Measurements from ENCODE around the gene KLHL5. TPM values are rescaled to one million over a fixed set of nuclear protein-coding genes. Genes with fewer than 3 reads are reported as not detected.

KLHL5 gene
- total RNA-seq, 2 experiments from 2014 or later: 16.4 to 18.3 TPM

DNA sequence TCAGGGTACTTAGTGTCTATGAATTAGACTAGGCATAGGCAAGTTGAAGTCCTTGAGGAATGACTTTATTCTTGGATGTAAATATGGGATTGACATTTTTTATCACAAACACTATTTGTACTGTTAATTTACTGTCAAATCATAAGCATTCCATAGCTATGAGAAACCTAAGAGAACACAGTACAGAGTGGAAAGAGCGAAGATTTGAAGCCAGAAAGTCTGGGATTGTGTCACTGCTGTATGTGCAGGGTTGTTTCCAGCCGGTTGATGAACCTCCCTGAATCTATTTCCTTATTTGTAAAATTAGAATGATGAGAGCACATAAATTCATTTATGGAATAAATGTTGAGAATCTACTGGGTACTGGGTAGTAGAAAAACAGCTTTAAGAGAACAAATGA lies 14.4 kb upstream of the KLHL5 start:
- POLR2A ChIA-PET: no interaction called here
- peaks cover 45% of the 10 kb centered on the region for H3K4me1 Mint-ChIP-seq

GRCh38 chr4:39048311-39048710 lies 13.7 kb upstream of the KLHL5 start:
- no peak for DNase-seq
- Mint-ChIP-seq H3K36me3 (peaks cover 2% of the 10 kb centered on the region), H3K9me3 (no peaks in the 10 kb centered on the region), H3K27me3 (no peaks in the 10 kb centered on the region), H3K4me3 (peak overlapping the region; percentile 62), H3K27ac (peak overlapping the region; percentile 79), H3K4me1 (peaks cover 43% of the 10 kb centered on the region)
- POLR2A ChIA-PET: interaction anchor here (0.6 kb wide), 3 partner anchors 38 to 141 kb away, joined by 4 to 6 read pairs (median 5); no protein-coding TSS in a partner anchor
- ATAC-seq (ENCODE audit: low read depth): peak; percentile 15

More for the DNA sequence above, 14.4 kb upstream of the KLHL5 start:
- no peak for ATAC-seq (ENCODE audit: low read depth)
- peak overlapping the region; percentile 79 for H3K27ac Mint-ChIP-seq
- peaks cover 2% of the 10 kb centered on the region for H3K36me3 Mint-ChIP-seq
- H3K9me3 Mint-ChIP-seq: no peaks in the 10 kb centered on the region
- DNase-seq: no peak
- peak overlapping the region; percentile 62 for H3K4me3 Mint-ChIP-seq
- no peaks in the 10 kb centered on the region for H3K27me3 Mint-ChIP-seq

- Mint-ChIP-seq H3K27ac (no peak overlapping the region), H3K4me1 (peaks cover 34% of the 10 kb centered on the region), H3K9me3 (no peaks in the 10 kb centered on the region), H3K4me3 (no peak overlapping the region), H3K36me3 (peaks cover 2% of the 10 kb centered on the region), H3K27me3 (no peaks in the 10 kb centered on the region)
- POLR2A ChIA-PET: interaction anchor here (1.6 kb wide), 1 partner anchor 20 kb away, joined by 3 read pairs; no protein-coding TSS in a partner anchor
- ATAC-seq (ENCODE audit: low read depth) (no peak), DNase-seq (no peak)
Observed at GRCh38 chr4:39050590-39050989, 11.4 kb upstream of the KLHL5 start.

- Mint-ChIP-seq H3K9me3 (no peaks in the 10 kb centered on the region), H3K27me3 (no peaks in the 10 kb centered on the region), H3K27ac (no peak overlapping the region), H3K4me3 (no peak overlapping the region), H3K36me3 (peaks cover 2% of the 10 kb centered on the region), H3K4me1 (peaks cover 26% of the 10 kb centered on the region)
- POLR2A ChIA-PET: interaction anchor here (1.6 kb wide), 1 partner anchor 21 kb away, joined by 3 read pairs; no protein-coding TSS in a partner anchor
- no peak for DNase-seq
- no peak for ATAC-seq (ENCODE audit: low read depth)
Observed at GRCh38 chr4:39051492-39051891, 10.5 kb upstream of the KLHL5 start.

DNA sequence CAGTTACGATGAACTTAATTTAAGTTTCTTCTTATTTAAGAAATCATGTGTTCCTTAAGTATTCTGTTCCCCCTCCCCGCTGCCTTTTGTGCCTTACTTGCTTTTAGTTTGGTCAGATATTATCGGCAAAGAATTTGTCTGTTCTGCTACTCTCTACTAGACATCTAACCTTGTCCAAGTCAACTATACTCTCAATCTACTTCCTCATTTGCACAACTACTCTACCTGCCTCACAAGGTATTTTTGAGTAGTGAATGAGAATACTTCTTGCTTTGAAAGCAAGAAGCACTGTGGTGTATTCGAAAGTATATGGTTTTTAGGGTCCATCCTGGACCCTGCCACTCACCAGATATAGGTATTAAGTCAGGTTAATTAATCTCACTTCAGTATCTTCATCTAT lies 8.0 kb upstream of the KLHL5 start:
- no peak for ATAC-seq (ENCODE audit: low read depth)
- Mint-ChIP-seq H3K4me1 (peaks cover 9% of the 10 kb centered on the region), H3K36me3 (peaks cover 7% of the 10 kb centered on the region), H3K4me3 (no peak overlapping the region), H3K27ac (no peak overlapping the region), H3K27me3 (no peaks in the 10 kb centered on the region), H3K9me3 (no peaks in the 10 kb centered on the region)
- POLR2A ChIA-PET: no interaction called here
- no peak for DNase-seq

- POLR2A ChIA-PET: no interaction called here
- H3K27ac Mint-ChIP-seq: no peak overlapping the region
- peaks cover 9% of the 10 kb centered on the region for H3K4me1 Mint-ChIP-seq
- peaks cover 7% of the 10 kb centered on the region for H3K36me3 Mint-ChIP-seq
- no peaks in the 10 kb centered on the region for H3K27me3 Mint-ChIP-seq
- DNase-seq (no peak), ATAC-seq (ENCODE audit: low read depth) (no peak)
- no peak overlapping the region for H3K4me3 Mint-ChIP-seq
- H3K9me3 Mint-ChIP-seq: no peaks in the 10 kb centered on the region
Observed at GRCh38 chr4:39054497-39054896, 7.5 kb upstream of the KLHL5 start.

- Mint-ChIP-seq H3K4me1 (peaks cover 11% of the 10 kb centered on the region), H3K9me3 (no peaks in the 10 kb centered on the region), H3K27ac (no peak overlapping the region), H3K4me3 (no peak overlapping the region), H3K36me3 (peaks cover 8% of the 10 kb centered on the region), H3K27me3 (no peaks in the 10 kb centered on the region)
- POLR2A ChIA-PET: no interaction called here
- DNase-seq (no peak), ATAC-seq (ENCODE audit: low read depth) (no peak)
Observed at GRCh38 chr4:39056023-39056422, 6.0 kb upstream of the KLHL5 start.

DNA sequence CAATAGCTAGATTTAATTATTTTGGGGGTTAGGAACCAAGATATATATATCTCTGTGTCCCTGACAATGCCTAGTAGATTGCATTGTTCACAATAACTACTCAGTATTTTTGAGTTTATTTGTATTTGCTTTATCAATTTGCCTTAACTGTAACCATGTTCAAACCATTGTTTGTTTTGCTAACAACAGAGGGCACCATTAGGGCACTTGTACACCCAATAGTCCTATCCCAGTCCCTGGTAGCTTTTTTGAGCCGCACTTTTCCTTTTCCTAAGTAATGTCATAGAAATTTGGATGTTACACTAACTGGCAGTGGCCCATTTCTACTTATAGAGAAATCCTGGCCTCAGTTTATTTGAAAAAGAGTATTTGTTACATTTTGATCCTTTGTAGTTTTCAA lies 575 bp upstream of the KLHL5 start:
- H3K4me1 Mint-ChIP-seq: peaks cover 13% of the 10 kb centered on the region
- POLR2A ChIA-PET: no interaction called here
- H3K27ac Mint-ChIP-seq: no peak overlapping the region
- ATAC-seq (ENCODE audit: low read depth) (no peak), DNase-seq (no peak)
- H3K36me3 Mint-ChIP-seq: peaks cover 13% of the 10 kb centered on the region
- H3K4me3 Mint-ChIP-seq: no peak overlapping the region
- H3K9me3 Mint-ChIP-seq: no peaks in the 10 kb centered on the region
- no peaks in the 10 kb centered on the region for H3K27me3 Mint-ChIP-seq

GRCh38 chr4:39062770-39063097 lies 702 bp downstream of the KLHL5 start:
- Mint-ChIP-seq H3K27me3 (no peaks in the 10 kb centered on the region), H3K9me3 (no peaks in the 10 kb centered on the region), H3K27ac (no peak overlapping the region), H3K36me3 (peaks cover 8% of the 10 kb centered on the region), H3K4me1 (peaks cover 8% of the 10 kb centered on the region), H3K4me3 (no peak overlapping the region)
- POLR2A ChIA-PET: no interaction called here
- DNase-seq (no peak), ATAC-seq (ENCODE audit: low read depth) (no peak)

DNA sequence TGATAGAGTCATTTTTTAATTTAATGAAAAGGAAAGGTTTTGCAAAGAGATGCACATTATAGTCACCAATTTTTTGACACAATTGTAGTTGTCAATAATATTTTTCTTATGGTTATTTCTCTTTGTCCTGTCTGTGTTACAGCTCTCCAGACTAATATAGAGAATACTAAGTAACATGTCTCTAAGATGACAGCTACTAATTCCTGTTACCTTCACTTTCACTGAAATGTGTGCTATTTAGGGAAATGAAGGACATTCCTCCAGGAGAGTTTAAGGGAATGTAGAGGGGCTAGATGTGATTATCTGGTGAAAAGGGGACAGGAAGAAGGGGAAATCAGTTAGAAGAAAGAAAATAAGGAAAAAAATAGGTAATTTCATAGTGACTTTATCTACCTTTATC lies 1.4 kb downstream of the KLHL5 start:
- POLR2A ChIA-PET: no interaction called here
- Mint-ChIP-seq H3K9me3 (no peaks in the 10 kb centered on the region), H3K27me3 (no peaks in the 10 kb centered on the region), H3K36me3 (peaks cover 8% of the 10 kb centered on the region), H3K27ac (no peak overlapping the region), H3K4me3 (no peak overlapping the region), H3K4me1 (peaks cover 8% of the 10 kb centered on the region)
- DNase-seq (no peak), ATAC-seq (ENCODE audit: low read depth) (no peak)

- DNase-seq (no peak), ATAC-seq (ENCODE audit: low read depth) (no peak)
- Mint-ChIP-seq H3K36me3 (peaks cover 11% of the 10 kb centered on the region), H3K9me3 (peaks cover 4% of the 10 kb centered on the region), H3K4me1 (peaks cover 6% of the 10 kb centered on the region), H3K4me3 (no peak overlapping the region), H3K27me3 (no peaks in the 10 kb centered on the region), H3K27ac (no peak overlapping the region)
- POLR2A ChIA-PET: no interaction called here
Observed at GRCh38 chr4:39066371-39066770, 4.3 kb downstream of the KLHL5 start.

GRCh38 chr4:39067031-39067430 lies 5.0 kb downstream of the KLHL5 start:
- no peak for DNase-seq
- POLR2A ChIA-PET: no interaction called here
- H3K36me3 Mint-ChIP-seq: peaks cover 11% of the 10 kb centered on the region
- peaks cover 6% of the 10 kb centered on the region for H3K4me1 Mint-ChIP-seq
- ATAC-seq (ENCODE audit: low read depth): no peak
- no peak overlapping the region for H3K4me3 Mint-ChIP-seq
- H3K27me3 Mint-ChIP-seq: no peaks in the 10 kb centered on the region
- H3K9me3 Mint-ChIP-seq: peaks cover 4% of the 10 kb centered on the region
- H3K27ac Mint-ChIP-seq: no peak overlapping the region

DNA sequence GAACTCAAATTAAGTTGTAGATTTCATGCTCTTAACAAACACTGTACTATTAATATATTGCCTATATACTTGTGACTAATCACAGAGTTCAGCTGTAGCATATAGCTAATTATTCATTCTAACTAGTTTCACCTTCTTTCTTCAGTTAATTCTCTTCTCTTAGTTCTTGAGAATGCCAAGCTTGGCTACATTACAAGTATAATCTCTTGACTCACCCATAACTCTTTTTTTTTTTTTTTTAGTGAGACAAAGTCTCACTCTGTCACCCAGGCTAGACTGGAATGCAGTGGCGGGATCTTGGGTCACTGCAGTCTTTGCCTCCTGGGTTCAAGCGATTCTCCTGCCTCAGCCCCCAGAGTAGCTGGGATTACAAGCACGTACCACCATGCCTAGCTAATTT lies 5.4 kb downstream of the KLHL5 start:
- Mint-ChIP-seq H3K27ac (no peak overlapping the region), H3K9me3 (peaks cover 4% of the 10 kb centered on the region), H3K4me3 (no peak overlapping the region), H3K36me3 (peaks cover 8% of the 10 kb centered on the region), H3K27me3 (no peaks in the 10 kb centered on the region), H3K4me1 (peaks cover 3% of the 10 kb centered on the region)
- DNase-seq (no peak), ATAC-seq (ENCODE audit: low read depth) (no peak)
- POLR2A ChIA-PET: no interaction called here

- ATAC-seq (ENCODE audit: low read depth) (no peak), DNase-seq (no peak)
- Mint-ChIP-seq H3K4me3 (no peak overlapping the region), H3K36me3 (peaks cover 7% of the 10 kb centered on the region), H3K27ac (no peak overlapping the region), H3K4me1 (no peaks in the 10 kb centered on the region), H3K9me3 (peaks cover 4% of the 10 kb centered on the region), H3K27me3 (no peaks in the 10 kb centered on the region)
- POLR2A ChIA-PET: no interaction called here
Observed at GRCh38 chr4:39068907-39069306, 6.9 kb downstream of the KLHL5 start.

DNA sequence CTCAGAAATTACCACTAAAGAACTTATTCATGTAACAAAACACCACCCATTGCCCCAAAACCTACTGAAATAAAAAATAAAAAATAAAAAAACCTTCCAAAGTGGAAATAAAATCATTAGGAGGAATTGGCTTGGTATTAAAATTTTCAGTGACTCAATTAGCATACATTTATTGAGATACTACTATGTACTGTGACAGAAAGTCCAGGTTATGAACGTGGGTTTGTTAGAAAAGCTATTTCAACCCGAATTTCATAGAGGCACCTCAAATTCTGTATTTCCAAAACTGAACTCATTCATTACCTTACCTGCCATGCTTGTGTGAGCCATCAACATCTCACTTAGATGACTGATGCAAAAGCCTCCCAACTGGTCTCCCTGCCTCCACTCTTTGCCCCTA lies 16.8 kb downstream of the KLHL5 start:
- Mint-ChIP-seq H3K27me3 (no peaks in the 10 kb centered on the region), H3K27ac (no peak overlapping the region), H3K4me3 (no peak overlapping the region), H3K4me1 (peaks cover 5% of the 10 kb centered on the region), H3K36me3 (peaks cover 43% of the 10 kb centered on the region), H3K9me3 (peaks cover 3% of the 10 kb centered on the region)
- no peak for ATAC-seq (ENCODE audit: low read depth)
- DNase-seq: no peak
- POLR2A ChIA-PET: no interaction called here

Data from activated naive CD8-positive, alpha-beta T cell treated with anti-CD3 and anti-CD28 coated beads, Interleukin-2, amount 10 ng/mL, durations not matched to agents 7 days and 5 days (primary cell).